Esophagus squamous epithelium (tissue), 5 donors: ENCODE data around the gene TAOK2. TPM values are rescaled to one million over a fixed set of nuclear protein-coding genes. Genes with fewer than 3 reads are reported as not detected.
"Not testable (repeated sequence)": the region's sequence is repeated elsewhere in the genome, so short reads cannot be mapped to it uniquely, and the experiment has no call there.

Experiments used
- DNase-seq: peaks from one replicate; lab custom pipeline; 2025; lab: John Stamatoyannopoulos, UW
- H3K27ac ChIP-seq, 4 donors: fragments of 200-600 bp; sonication (generic); one replicate each; pipeline ENCODE4 v1.5.1; 2016 to 2019; ENCODE audit warnings: mild to moderate bottlenecking in 1 of 4
- H3K27me3 ChIP-seq, 4 donors: fragments of 200-600 bp; sonication (generic); 1 replicate in 3 of 4; 2 replicates in 1 of 4; pipeline versions ENCODE4 v1.5.1 to v1.6.0; 2017 to 2021; ENCODE audit warnings: antibody characterized with exemption in 1 of 4
- H3K36me3 ChIP-seq, 3 donors: fragments of 200-600 bp; sonication (generic); one replicate each; pipeline ENCODE4 v1.5.1; 2016 to 2019
- H3K4me1 ChIP-seq, 3 donors: fragments of 200-600 bp; sonication (generic); one replicate each; pipeline ENCODE4 v1.5.1; 2017 to 2019
- H3K4me3 ChIP-seq, 4 donors: fragments of 200-600 bp; sonication (generic); 1 replicate in 3 of 4; 2 replicates in 1 of 4; pipeline ENCODE4 v1.5.1; 2016 to 2019; ENCODE audit warnings: mild to moderate bottlenecking in 2 of 4, moderate library complexity in 1 of 4
- H3K9me3 ChIP-seq, 3 donors: fragments of 200-600 bp; sonication (generic); one replicate each; pipeline ENCODE4 v1.5.1; 2016 to 2019
- CTCF ChIP-seq, 6 experiments: fragments of 450-650 bp in 4 of 6; fragments of 200-600 bp in 2 of 6; sonication (generic) in 2 of 6; IDR thresholded peaks; one replicate each; pipeline ENCODE4 v1.5.1; 2016 to 2019; ENCODE audit warnings: antibody characterized with exemption in 6 of 6, mild to moderate bottlenecking in 4 of 6, moderate library complexity in 4 of 6
- POLR2A ChIP-seq, 4 donors: fragments of 450-650 bp; IDR thresholded peaks; one replicate each; pipeline ENCODE4 v1.6.1; 2017; ENCODE audit warnings: antibody characterized with exemption in 4 of 4, mild to moderate bottlenecking in 4 of 4, moderate library complexity in 3 of 4
- WGBS, 2 donors: methylation state at CpG; one replicate each; pipeline ENCODE4 v1.1.5; 2018; 5-methylcytosine and 5-hydroxymethylcytosine counted together
- intact Hi-C: fragments of 100-400 bp; cut with DNase I; formaldehyde crosslinking; loops from one replicate; pipeline ENCODE4 v1.15.0; 2022
- total RNA-seq, 4 donors: library from RNA; depleted of rRNA; stranded (reverse); fragments of >200 nt; gene quantifications; one replicate each; pipeline ENCODE4 v1.1.0, GENCODE V29; 2016
- donor health status: DM: yes; HTN: yes; CAD: no.

The TAOK2 gene
- total RNA-seq, 4 donors from 2014 or later: 26.8 to 33.7 (median 30.4) TPM

- DNase-seq: no peak
- peaks cover 0 to 11% (median 5%) of the 10 kb centered on the region in 4 donors for H3K27me3 ChIP-seq
- H3K36me3 ChIP-seq: no peaks in the 10 kb centered on the region
- H3K4me3 ChIP-seq: no peak overlapping the region
- no peak overlapping the region for H3K27ac ChIP-seq
- H3K9me3 ChIP-seq: no peaks in the 10 kb centered on the region
- WGBS, 2 donors: 67 to 69% methylated on average over 7 to 8 of the region's 8 CpGs
- TF ChIP-seq POLR2A (IDR thresholded peaks at IDR 0.05) (no peak), CTCF (IDR thresholded peaks at IDR 0.05) (no peak)
- peaks cover under 1 to 17% (median 8%) of the 10 kb centered on the region in 3 donors for H3K4me1 ChIP-seq
- intact Hi-C loops: no loop called here
Measured at GRCh38 chr16:30016555-30017276, 43.0 kb downstream of the TAOK2 start.

DNA sequence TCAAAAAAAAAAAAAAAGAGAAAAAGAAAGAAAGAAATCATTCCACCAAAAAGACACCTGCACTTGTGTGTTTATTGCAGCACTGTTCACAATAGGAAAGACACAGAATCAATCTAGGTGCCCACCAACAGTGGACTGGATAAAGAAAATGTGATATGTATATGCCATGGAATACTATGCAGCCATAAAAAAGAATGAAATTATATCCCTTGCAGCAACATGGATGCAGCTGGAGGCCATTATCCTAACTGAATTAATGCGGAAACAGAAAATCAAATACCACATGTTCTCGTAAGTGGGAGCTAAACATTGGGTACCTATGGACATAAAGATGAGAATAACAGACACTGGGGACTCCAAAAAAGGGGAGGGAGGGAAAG lies 43.6 kb downstream of the TAOK2 start:
- DNase-seq: no peak
- H3K4me1 ChIP-seq: peaks cover 0 to 15% (median 9%) of the 10 kb centered on the region in 3 donors
- H3K27me3 ChIP-seq: peaks cover 0 to 6% (median under 1%) of the 10 kb centered on the region in 4 donors
- H3K9me3 ChIP-seq: no peaks in the 10 kb centered on the region
- no peak overlapping the region for H3K27ac ChIP-seq
- intact Hi-C loops: no loop called here
- H3K36me3 ChIP-seq: no peaks in the 10 kb centered on the region
- no peak overlapping the region for H3K4me3 ChIP-seq
- TF ChIP-seq POLR2A (IDR thresholded peaks at IDR 0.05) (no peak), CTCF (IDR thresholded peaks at IDR 0.05) (no peak)
- WGBS, 2 donors: 93 to 98% methylated on average over 2 of the region's 2 CpGs

- H3K9me3 ChIP-seq, H3K27me3 ChIP-seq, H3K27ac ChIP-seq, H3K36me3 ChIP-seq, DNase-seq, intact Hi-C loops, H3K4me3 ChIP-seq: not testable (repeated sequence)
- 76 to 78% methylated on average over 2 to 4 of the region's 4 CpGs for WGBS, 2 donors
- peaks cover 0 to 15% (median 9%) of the 10 kb centered on the region in 3 donors for H3K4me1 ChIP-seq
Measured at GRCh38 chr16:30017937-30018336, 44.3 kb downstream of the TAOK2 start.

GRCh38 chr16:30018731-30019158 lies 45.1 kb downstream of the TAOK2 start:
- Histone ChIP-seq H3K27me3 (no peaks in the 10 kb centered on the region), H3K9me3 (no peaks in the 10 kb centered on the region), H3K4me3 (no peak overlapping the region), H3K36me3 (no peaks in the 10 kb centered on the region), H3K27ac (no peak overlapping the region), H3K4me1 (peaks cover 0 to 15% (median 9%) of the 10 kb centered on the region in 3 donors)
- intact Hi-C loops: no loop called here
- DNase-seq: no peak
- WGBS, 2 donors: 51 to 56% methylated on average over 4 of the region's 4 CpGs
- no peak for TF ChIP-seq POLR2A (IDR thresholded peaks at IDR 0.05)
- TF ChIP-seq CTCF (IDR thresholded peaks at IDR 0.05): no peak

GRCh38 chr16:30022887-30023286 lies 49.2 kb downstream of the TAOK2 start, which contains the start of gene C16orf92:
Gene C16orf92 (plus strand): TSS chr16:30023198. CDS start chr16:30023341, 143 bp downstream.
- H3K4me1 ChIP-seq: peaks cover 0 to 15% (median 9%) of the 10 kb centered on the region in 3 donors
- no peak within 1 kb of the TSS for H3K27ac ChIP-seq
- no peaks in the 10 kb centered on the region for H3K9me3 ChIP-seq
- intact Hi-C loops: no loop called here
- WGBS, 2 donors: 76 to 78% methylated on average over 4 to 6 of the region's 6 CpGs
- H3K36me3 ChIP-seq: no peaks in the 10 kb centered on the region
- TF ChIP-seq POLR2A (IDR thresholded peaks at IDR 0.05) (no peak), CTCF (IDR thresholded peaks at IDR 0.05) (no peak)
- H3K27me3 ChIP-seq: peaks cover 0 to 41% (median 0%) of the 10 kb centered on the region in 4 donors
- DNase-seq: no peak
- H3K4me3 ChIP-seq: no peak within 1 kb of the TSS
